GM18511 (cell line): ENCODE data around the gene CBY2.
"Not testable (repeated sequence)": the region's sequence is repeated elsewhere in the genome, so short reads cannot be mapped to it uniquely, and the experiment has no call there.

ENCODE experiments used
- ATAC-seq: cut with Tn5 transposase; IDR thresholded peaks from one replicate; pipeline ENCODE4 v1.9.1; 2021; ENCODE audit warnings: mild to moderate bottlenecking, moderate library complexity; ENCODE audit not compliant: unreplicated experiment

The CBY2 gene

DNA sequence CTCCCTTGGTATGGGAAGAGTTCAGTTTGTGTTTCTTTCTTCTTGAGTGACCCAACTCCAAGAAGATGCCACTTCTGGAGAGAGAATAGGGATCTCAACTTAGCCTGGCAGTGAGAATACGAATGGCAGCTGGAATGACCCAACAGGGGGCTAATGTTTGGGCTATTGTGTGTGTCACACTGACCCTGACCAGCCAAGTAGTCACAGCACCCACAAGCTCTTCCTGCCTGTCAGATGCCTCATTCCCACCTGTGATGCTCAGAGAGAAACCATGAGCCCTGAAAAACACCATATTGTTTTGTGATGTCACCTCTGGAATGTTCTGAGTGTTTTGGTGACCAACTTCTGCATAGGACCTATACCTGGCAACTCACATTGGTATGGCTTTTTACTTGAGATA, at the start of gene CBY2:
CBY2 (plus strand) TSS at position 233 of the 400 bp plus-strand sequence; CDS start at position 304, 71 bp downstream.
- ATAC-seq, result no peak

GRCh38 chr13:45654633-45655349, 47.3 kb upstream of the CBY2 start:
- no peak for ATAC-seq

- no peak for ATAC-seq
Observed at GRCh38 chr13:45658586-45659235, 43.4 kb upstream of the CBY2 start.

DNA sequence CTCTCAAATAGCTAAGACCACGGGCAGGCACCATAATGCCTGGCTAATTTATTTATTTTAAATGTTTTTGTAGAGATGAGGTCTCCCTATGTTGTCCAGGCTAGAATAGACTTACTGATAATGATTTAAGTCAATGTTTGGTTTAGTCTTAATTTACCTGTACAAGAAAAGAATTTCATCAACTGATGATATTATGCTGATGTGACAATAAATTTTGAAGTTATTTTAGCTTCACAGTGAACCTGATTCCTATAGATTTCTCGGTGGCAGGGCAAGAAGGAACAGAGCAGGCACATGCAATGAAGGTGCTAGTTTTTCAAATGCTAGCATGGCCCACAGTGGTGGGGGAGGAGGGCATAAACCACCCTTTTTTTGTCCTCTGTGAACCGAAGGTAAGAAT, 42.6 kb upstream of the CBY2 start:
- ATAC-seq, result no peak

DNA sequence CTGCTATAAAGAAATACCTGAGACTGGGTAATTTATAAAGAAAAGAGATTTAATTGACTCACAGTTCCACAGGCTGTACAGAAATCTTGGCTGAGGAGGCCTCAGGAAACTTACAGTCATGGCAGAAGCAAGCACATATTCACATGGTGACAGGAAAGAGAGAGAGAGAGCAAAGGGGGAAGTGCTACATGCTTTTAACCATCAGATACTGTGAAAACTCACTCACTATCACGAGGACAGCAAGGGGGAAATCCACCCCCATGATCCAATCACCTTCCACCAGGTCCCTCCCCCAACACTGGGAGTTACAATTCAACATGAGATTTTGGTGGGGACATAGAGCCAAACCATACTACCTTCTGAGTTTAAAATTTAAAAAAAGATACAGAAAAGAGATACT, 41.7 kb upstream of the CBY2 start:
- not testable (repeated sequence) for ATAC-seq

DNA sequence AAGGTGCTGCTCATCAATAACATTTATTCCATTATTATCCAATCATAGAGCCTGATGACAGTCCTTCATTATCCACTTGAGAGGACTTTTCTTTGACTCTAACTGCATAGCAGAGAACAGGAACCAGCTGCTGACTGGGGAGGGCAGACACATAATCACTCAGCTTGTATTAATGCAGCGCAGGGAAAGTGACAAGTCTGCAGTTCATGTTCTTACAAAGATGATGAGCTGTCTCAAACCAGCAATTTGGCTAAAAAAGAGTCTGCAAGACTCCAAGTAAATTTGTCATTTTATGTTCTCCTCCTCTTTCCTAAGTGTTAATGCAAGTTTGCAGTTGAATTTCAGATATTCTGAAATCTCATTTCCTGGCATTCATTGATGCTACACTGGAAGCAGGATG, 40.0 kb upstream of the CBY2 start:
- no peak for ATAC-seq

DNA sequence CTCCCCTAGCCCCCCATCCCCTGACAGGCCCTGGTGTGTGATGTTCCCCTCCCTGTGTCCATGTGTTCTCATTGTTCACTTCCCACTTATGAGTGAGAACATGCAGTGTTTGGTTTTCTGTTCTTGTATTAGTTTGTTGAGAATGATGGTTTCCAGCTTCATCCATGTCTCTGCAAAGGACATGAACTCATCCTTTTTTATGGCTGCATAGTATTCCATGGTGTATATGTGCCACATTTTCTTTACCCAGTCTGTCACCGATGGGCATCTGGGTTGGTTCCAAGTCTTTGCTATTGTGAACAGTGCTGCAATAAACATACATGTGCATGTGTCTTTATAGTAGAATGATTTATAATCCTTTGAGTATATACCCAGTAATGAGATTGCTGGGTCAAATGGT, 39.2 kb upstream of the CBY2 start:
- ATAC-seq, result not testable (repeated sequence)

GRCh38 chr13:45669626-45670025, 32.5 kb upstream of the CBY2 start:
- ATAC-seq, result not testable (repeated sequence)

DNA sequence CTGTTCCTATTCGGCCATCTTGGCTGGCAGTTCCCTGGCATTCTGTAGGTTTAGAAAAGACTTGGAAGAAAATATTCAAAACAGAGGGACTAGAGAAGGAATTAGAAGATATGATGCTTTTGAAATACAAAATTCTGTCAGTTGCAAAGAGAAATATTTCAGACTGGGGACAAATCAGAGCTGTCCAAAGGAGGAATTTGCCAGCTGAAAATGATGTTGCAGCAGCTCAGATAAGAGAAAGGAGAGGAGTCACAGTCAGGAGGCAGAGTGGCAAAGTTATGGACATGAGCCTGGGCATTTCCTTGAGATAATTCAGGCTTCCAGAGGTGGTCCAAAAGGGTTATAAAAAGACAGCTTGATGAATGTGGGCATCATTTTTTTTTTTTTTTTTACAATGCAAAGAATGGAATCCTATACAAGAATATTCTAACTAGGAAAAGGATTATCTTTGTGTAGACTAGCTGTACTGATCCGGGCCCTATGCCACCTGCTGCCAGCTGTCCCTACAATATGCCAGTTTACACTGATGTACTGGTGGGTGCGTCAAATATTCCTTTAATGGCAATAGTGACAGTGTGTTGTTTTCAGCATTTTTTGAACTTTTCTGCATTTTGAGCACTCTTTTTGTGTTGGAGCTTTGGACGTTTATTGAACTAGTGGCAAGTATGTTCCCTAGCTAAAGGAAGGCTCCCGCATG, 31.8 kb upstream of the CBY2 start:
- no peak for ATAC-seq

DNA sequence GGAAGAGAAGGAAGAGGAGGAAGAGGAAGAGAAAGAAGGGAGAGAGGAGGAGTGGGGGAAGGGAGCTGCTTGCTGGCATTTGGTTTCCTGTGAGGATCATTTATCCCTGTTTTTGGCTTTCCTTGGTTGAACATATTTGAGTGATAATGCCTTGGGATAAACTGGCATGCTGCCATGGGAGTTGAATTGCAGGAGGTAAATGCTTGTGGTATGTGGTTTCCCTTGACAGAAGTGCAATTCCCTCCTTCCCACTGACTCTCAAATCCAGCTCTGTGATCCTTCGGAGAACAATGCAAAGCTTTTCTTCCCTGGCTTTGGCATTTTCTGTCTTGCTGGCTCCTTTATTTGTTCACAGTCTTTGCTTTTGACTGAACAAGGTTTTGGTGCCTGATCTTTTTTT, 27.2 kb upstream of the CBY2 start:
- no peak for ATAC-seq

- ATAC-seq, result no peak
Observed at GRCh38 chr13:45678282-45678681, 23.8 kb upstream of the CBY2 start.

DNA sequence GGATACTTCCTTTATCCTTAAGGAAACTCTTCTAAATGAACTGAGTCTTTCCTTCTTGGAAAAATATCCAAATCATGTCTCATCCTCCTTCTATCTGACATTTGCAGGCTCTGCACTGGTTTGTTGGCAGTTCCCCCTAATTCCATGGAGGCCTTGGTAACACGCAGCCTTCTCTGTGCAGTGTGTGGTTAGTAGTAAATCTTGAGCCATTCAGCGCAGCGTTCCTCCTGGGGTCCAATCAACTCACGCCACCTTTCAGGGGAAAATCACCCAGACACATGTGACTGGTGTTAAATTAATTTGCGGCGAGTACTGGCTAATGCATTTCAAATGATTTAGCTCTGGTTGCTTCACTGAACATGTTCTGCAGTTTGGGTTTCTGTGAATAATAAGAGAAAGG, 21.0 kb upstream of the CBY2 start:
- ATAC-seq, result no peak

GRCh38 chr13:45682494-45683008, 19.6 kb upstream of the CBY2 start:
- no peak for ATAC-seq

GRCh38 chr13:45683701-45684100, 18.4 kb upstream of the CBY2 start:
- no peak for ATAC-seq

DNA sequence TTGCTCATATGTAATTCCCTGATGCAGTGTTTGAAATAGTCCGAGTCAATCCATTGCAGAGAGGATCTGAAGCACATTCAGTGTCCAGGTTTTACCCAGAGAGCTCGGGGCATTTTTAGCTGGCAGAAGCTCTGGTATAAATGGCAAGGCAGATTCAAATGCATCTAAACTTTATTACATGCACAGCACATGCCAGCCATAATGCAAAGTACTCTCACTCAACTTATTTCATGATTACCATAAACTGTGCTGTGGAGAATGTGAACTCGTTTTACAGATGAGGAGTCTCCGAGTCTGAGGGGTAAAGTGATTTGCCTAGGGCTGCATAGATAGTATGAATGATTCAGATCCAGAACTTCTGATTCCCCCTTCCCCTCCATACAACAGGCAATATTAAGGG, 13.5 kb upstream of the CBY2 start:
- ATAC-seq, result no peak

- ATAC-seq, result no peak
Observed at GRCh38 chr13:45690636-45691035, 11.5 kb upstream of the CBY2 start.

DNA sequence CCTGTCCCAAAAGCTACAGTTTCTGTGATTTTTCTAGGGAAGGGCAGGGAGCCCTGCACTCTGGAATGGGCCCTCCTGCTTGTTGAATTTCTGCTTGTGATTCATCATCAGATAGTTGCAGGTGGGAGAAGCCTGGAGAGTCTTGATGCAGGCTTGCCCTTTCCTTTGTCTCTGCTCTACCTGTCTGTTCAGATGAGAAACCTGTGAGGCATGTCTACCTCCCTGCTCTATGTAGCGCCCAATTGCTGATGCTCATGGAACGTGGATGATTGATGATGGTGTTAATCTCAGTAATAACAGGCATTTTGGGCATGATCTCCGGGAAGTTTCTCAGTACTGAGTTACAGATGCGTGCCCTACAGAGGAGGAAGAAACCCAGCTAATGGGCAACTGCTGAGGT, 10.9 kb upstream of the CBY2 start:
- no peak for ATAC-seq

GRCh38 chr13:45691667-45692066, 10.5 kb upstream of the CBY2 start:
- no peak for ATAC-seq

GRCh38 chr13:45695198-45695730, 6.9 kb upstream of the CBY2 start:
- peak; percentile 58 for ATAC-seq

GRCh38 chr13:45696610-45697226, 5.4 kb upstream of the CBY2 start:
- ATAC-seq, result peak; percentile 54
